ENCODE data around the gene DYNC1LI1. TPM values are rescaled to one million over a fixed set of nuclear protein-coding genes. Genes with fewer than 3 reads are reported as not detected.
A peak's percentile ranks its signal among the peaks of the same experiment; 100 is the strongest.

Gene DYNC1LI1
- polyA plus RNA-seq, 1 of the 3 experiments (the other 2 are of a cell fraction), result 15.4 TPM

DNA sequence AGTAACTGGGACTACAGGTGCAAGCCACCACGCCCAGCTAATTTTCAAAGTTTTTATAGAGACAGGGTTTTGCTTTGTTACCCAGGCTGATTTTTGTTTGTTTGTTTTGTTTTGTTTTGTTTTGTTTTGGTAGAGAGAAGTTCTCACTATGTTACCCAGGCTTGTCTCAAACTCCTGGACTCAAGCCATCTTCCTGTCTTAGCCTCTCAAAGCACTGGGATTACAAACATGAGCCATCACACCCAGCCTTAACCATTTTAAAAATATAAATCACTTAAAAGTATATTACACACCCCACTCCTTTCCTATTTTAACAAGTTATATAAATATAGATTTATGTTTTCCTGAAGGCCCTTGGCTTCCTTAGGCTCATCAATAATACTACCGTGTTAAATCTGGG, 6.5 kb upstream of the DYNC1LI1 start:
- no peaks in the 10 kb centered on the region for H3K27me3 ChIP-seq (ENCODE audit: insufficient read depth)
- H3K79me2 ChIP-seq (ENCODE audit: insufficient read depth), result no peaks in the 10 kb centered on the region
- H3K27ac ChIP-seq (ENCODE audit: low read depth in 2 of 2, low read length in 1 of 2), result no peak overlapping the region
- H3K4me3 ChIP-seq (ENCODE audit: low read depth in 2 of 2, low read length in 1 of 2), result no peak overlapping the region
- no peaks in the 10 kb centered on the region for H3K36me3 ChIP-seq (replicated peaks in 1 of 2; ENCODE audit: control insufficient read depth in 1 of 2, insufficient read depth in 2 of 2, low read length in 1 of 2)
- POLR2A ChIA-PET, result no interaction called here
- no peak for DNase-seq
- H4K20me1 ChIP-seq (ENCODE audit: insufficient read depth), result no peaks in the 10 kb centered on the region
- no peaks in the 10 kb centered on the region for H3K9me3 ChIP-seq
- no peak overlapping the region for H3K4me2 ChIP-seq
- no peaks in the 10 kb centered on the region for H3K9me2 ChIP-seq
- H3F3A ChIP-seq (replicated peaks; ENCODE audit: insufficient read depth), result no peaks in the 10 kb centered on the region
- CTCF ChIA-PET, result no interaction called here
- no peak overlapping the region for H3K9ac ChIP-seq
- no peaks in the 10 kb centered on the region for H3K4me1 ChIP-seq (ENCODE audit: control insufficient read depth in 1 of 2, insufficient read depth in 2 of 2, low read depth in 1 of 2, low read length in 1 of 2)
- no peak for TF ChIP-seq MXI1 (IDR thresholded peaks at IDR 0.05; ENCODE audit: low read depth, low read length)
- TF ChIP-seq, protein P1, sequence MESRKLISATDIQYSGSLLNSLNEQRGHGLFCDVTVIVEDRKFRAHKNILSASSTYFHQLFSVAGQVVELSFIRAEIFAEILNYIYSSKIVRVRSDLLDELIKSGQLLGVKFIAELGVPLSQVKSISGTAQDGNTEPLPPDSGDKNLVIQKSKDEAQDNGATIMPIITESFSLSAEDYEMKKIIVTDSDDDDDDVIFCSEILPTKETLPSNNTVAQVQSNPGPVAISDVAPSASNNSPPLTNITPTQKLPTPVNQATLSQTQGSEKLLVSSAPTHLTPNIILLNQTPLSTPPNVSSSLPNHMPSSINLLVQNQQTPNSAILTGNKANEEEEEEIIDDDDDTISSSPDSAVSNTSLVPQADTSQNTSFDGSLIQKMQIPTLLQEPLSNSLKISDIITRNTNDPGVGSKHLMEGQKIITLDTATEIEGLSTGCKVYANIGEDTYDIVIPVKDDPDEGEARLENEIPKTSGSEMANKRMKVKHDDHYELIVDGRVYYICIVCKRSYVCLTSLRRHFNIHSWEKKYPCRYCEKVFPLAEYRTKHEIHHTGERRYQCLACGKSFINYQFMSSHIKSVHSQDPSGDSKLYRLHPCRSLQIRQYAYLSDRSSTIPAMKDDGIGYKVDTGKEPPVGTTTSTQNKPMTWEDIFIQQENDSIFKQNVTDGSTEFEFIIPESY (IDR thresholded peaks at IDR 0.05; ENCODE audit: borderline replicate concordance, low read depth), result no peak
- no peak for TF ChIP-seq CHD2 (IDR thresholded peaks at IDR 0.05; ENCODE audit: low read length, partially characterized antibody)
- 94% methylated on average over 2 of the region's 2 CpGs for WGBS (ENCODE audit: low lambda C conversion rate)
- no peak overlapping the region for H2AFZ ChIP-seq (ENCODE audit: low read depth)

DNA sequence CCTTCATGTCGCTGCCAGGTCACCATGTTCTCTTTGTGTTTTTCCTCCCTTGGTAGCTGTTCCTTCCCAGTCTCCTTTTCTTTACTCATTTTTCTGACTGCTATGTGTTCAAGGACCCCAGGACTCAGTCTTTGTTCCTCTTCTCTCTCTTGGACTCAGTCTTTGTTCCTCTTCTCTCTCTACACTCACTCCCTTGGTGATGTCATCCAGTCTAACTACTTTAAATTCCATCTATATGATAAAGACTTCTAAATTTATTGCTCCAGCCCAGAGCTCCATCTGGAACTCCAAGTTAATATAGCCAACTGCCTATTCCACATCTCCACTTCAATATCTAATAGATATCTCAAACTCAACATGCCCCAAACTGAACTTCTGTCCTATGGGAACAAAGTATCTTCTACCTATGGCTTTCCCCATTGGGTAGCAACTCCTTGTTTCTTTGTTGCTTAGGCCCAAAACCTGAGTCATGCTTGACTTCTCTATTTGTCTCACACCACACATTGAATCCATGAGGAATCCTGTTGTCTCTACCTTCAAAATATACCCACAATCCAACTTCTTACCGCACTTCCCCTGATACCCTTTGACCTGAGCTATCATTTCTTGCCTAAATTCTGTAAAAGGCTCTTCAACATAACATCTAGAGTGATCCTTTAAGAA, 4.9 kb upstream of the DYNC1LI1 start:
- H3F3A ChIP-seq (replicated peaks; ENCODE audit: insufficient read depth), result no peaks in the 10 kb centered on the region
- DNase-seq, result no peak
- H2AFZ ChIP-seq (ENCODE audit: low read depth), result no peak overlapping the region

More for the DNA sequence above, 4.9 kb upstream of the DYNC1LI1 start:
- no peaks in the 10 kb centered on the region; the same call in 1 of the 2 replicates for H3K79me2 ChIP-seq (ENCODE audit: insufficient read depth)
- no peak overlapping the region for H3K4me3 ChIP-seq (ENCODE audit: low read depth in 2 of 2, low read length in 1 of 2)
- no peaks in the 10 kb centered on the region for H3K27me3 ChIP-seq (ENCODE audit: insufficient read depth)
- no peaks in the 10 kb centered on the region for H3K36me3 ChIP-seq (replicated peaks in 1 of 2; ENCODE audit: control insufficient read depth in 1 of 2, insufficient read depth in 2 of 2, low read length in 1 of 2)
- no peaks in the 10 kb centered on the region for H3K9me2 ChIP-seq
- CTCF ChIA-PET, result interaction anchor here (0.7 kb wide), 1 partner anchor 440 kb away, joined by 3 read pairs; no protein-coding TSS in a partner anchor
- H3K4me1 ChIP-seq (ENCODE audit: control insufficient read depth in 1 of 2, insufficient read depth in 2 of 2, low read depth in 1 of 2, low read length in 1 of 2), result no peaks in the 10 kb centered on the region; a peak in 1 of 4 replicates
- WGBS (ENCODE audit: low lambda C conversion rate), result 70% methylated on average over 2 of the region's 2 CpGs
- H3K4me2 ChIP-seq, result no peak overlapping the region
- H4K20me1 ChIP-seq (ENCODE audit: insufficient read depth), result no peaks in the 10 kb centered on the region
- POLR2A ChIA-PET, result no interaction called here
- TF ChIP-seq TEAD4 (IDR thresholded peaks at IDR 0.05; ENCODE audit: borderline replicate concordance, insufficient read depth) (no peak), RCOR1 (IDR thresholded peaks at IDR 0.05; ENCODE audit: low read length) (no peak), YY1 (IDR thresholded peaks at IDR 0.05; ENCODE audit: low read depth) (no peak), MEF2A (IDR thresholded peaks at IDR 0.05; ENCODE audit: borderline replicate concordance, low read depth) (peak; percentile 48; the same call in 1 of the 2 replicates), MXI1 (IDR thresholded peaks at IDR 0.05; ENCODE audit: low read depth, low read length) (no peak)
- TF ChIP-seq, protein P2, sequence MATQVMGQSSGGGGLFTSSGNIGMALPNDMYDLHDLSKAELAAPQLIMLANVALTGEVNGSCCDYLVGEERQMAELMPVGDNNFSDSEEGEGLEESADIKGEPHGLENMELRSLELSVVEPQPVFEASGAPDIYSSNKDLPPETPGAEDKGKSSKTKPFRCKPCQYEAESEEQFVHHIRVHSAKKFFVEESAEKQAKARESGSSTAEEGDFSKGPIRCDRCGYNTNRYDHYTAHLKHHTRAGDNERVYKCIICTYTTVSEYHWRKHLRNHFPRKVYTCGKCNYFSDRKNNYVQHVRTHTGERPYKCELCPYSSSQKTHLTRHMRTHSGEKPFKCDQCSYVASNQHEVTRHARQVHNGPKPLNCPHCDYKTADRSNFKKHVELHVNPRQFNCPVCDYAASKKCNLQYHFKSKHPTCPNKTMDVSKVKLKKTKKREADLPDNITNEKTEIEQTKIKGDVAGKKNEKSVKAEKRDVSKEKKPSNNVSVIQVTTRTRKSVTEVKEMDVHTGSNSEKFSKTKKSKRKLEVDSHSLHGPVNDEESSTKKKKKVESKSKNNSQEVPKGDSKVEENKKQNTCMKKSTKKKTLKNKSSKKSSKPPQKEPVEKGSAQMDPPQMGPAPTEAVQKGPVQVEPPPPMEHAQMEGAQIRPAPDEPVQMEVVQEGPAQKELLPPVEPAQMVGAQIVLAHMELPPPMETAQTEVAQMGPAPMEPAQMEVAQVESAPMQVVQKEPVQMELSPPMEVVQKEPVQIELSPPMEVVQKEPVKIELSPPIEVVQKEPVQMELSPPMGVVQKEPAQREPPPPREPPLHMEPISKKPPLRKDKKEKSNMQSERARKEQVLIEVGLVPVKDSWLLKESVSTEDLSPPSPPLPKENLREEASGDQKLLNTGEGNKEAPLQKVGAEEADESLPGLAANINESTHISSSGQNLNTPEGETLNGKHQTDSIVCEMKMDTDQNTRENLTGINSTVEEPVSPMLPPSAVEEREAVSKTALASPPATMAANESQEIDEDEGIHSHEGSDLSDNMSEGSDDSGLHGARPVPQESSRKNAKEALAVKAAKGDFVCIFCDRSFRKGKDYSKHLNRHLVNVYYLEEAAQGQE (IDR thresholded peaks at IDR 0.05; ENCODE audit: low read depth, low read length), result no peak
- TF ChIP-seq, protein P1 (IDR thresholded peaks at IDR 0.05; ENCODE audit: borderline replicate concordance, low read depth), result no peak
- H3K27ac ChIP-seq (ENCODE audit: low read depth in 2 of 2, low read length in 1 of 2), result no peak overlapping the region
- no peaks in the 10 kb centered on the region for H3K9me3 ChIP-seq
- H3K9ac ChIP-seq, result no peak overlapping the region

Data from SK-N-SH (cell line).